NCI-H1436 (cell line): ENCODE results near the gene A1CF.

Experiments
- DNase-seq: peaks from one replicate; lab custom pipeline; 2025; lab: John Stamatoyannopoulos, UW

Gene A1CF

GRCh38 chr10:50861370-50861769, 24.1 kb downstream of the A1CF start:
- no peak for DNase-seq

- DNase-seq = no peak
Observed at GRCh38 chr10:50857579-50857978, 27.8 kb downstream of the A1CF start.

- no peak for DNase-seq
Observed at GRCh38 chr10:50855461-50855860, 30.0 kb downstream of the A1CF start.

- no peak for DNase-seq
Observed at GRCh38 chr10:50855015-50855414, 30.4 kb downstream of the A1CF start.

GRCh38 chr10:50853557-50853956, 31.9 kb downstream of the A1CF start:
- no peak for DNase-seq

GRCh38 chr10:50851884-50852671, 33.3 kb downstream of the A1CF start:
- no peak for DNase-seq

- DNase-seq = no peak
Observed at GRCh38 chr10:50850578-50851230, 34.7 kb downstream of the A1CF start.

- DNase-seq = no peak
Observed at GRCh38 chr10:50846753-50847152, 38.7 kb downstream of the A1CF start.

- DNase-seq = no peak
Observed at GRCh38 chr10:50837095-50837494, 48.3 kb downstream of the A1CF start.

- no peak for DNase-seq
Observed at GRCh38 chr10:50832171-50832751, 53.2 kb downstream of the A1CF start.

GRCh38 chr10:50830066-50830465, 55.4 kb downstream of the A1CF start:
- DNase-seq = no peak

GRCh38 chr10:50824782-50825181, 60.6 kb downstream of the A1CF start:
- DNase-seq = no peak

- DNase-seq = no peak
Observed at GRCh38 chr10:50823789-50824188, 61.6 kb downstream of the A1CF start.

- DNase-seq = no peak
Observed at GRCh38 chr10:50809596-50809995, 75.8 kb downstream of the A1CF start.

GRCh38 chr10:50807851-50808776, 77.3 kb downstream of the A1CF start:
- no peak for DNase-seq

- DNase-seq = no peak
Observed at GRCh38 chr10:50805981-50806622, 79.3 kb downstream of the A1CF start.

- no peak for DNase-seq
Observed at GRCh38 chr10:50799595-50799994, 85.8 kb downstream of the A1CF start.

GRCh38 chr10:50798297-50798696, 87.1 kb downstream of the A1CF start:
- DNase-seq = no peak

- no peak for DNase-seq
Observed at GRCh38 chr10:50796693-50797092, 88.7 kb downstream of the A1CF start.

GRCh38 chr10:50794490-50794889, 90.9 kb downstream of the A1CF start:
- no peak for DNase-seq
